Renal cortical epithelial cell (primary cell): ENCODE results near the gene PPP1R12B. TPM values are rescaled to one million over a fixed set of nuclear protein-coding genes. Genes with fewer than 3 reads are reported as not detected.

Experiments
- DNase-seq: peaks from one replicate; pipeline ENCODE4 v3.0.0-alpha.2; 2011; ENCODE audit warnings: low read depth
- total RNA-seq: library from RNA; depleted of rRNA; stranded (reverse); fragments of >200 nt; gene quantifications from 2 replicates; pipeline ENCODE4 v1.2.3, GENCODE V29; 2014

Gene PPP1R12B, protein sequence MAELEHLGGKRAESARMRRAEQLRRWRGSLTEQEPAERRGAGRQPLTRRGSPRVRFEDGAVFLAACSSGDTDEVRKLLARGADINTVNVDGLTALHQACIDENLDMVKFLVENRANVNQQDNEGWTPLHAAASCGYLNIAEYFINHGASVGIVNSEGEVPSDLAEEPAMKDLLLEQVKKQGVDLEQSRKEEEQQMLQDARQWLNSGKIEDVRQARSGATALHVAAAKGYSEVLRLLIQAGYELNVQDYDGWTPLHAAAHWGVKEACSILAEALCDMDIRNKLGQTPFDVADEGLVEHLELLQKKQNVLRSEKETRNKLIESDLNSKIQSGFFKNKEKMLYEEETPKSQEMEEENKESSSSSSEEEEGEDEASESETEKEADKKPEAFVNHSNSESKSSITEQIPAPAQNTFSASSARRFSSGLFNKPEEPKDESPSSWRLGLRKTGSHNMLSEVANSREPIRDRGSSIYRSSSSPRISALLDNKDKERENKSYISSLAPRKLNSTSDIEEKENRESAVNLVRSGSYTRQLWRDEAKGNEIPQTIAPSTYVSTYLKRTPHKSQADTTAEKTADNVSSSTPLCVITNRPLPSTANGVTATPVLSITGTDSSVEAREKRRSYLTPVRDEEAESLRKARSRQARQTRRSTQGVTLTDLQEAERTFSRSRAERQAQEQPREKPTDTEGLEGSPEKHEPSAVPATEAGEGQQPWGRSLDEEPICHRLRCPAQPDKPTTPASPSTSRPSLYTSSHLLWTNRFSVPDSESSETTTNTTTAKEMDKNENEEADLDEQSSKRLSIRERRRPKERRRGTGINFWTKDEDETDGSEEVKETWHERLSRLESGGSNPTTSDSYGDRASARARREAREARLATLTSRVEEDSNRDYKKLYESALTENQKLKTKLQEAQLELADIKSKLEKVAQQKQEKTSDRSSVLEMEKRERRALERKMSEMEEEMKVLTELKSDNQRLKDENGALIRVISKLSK
- total RNA-seq, result 9.0 and 20.1 TPM in 2 replicates

DNA sequence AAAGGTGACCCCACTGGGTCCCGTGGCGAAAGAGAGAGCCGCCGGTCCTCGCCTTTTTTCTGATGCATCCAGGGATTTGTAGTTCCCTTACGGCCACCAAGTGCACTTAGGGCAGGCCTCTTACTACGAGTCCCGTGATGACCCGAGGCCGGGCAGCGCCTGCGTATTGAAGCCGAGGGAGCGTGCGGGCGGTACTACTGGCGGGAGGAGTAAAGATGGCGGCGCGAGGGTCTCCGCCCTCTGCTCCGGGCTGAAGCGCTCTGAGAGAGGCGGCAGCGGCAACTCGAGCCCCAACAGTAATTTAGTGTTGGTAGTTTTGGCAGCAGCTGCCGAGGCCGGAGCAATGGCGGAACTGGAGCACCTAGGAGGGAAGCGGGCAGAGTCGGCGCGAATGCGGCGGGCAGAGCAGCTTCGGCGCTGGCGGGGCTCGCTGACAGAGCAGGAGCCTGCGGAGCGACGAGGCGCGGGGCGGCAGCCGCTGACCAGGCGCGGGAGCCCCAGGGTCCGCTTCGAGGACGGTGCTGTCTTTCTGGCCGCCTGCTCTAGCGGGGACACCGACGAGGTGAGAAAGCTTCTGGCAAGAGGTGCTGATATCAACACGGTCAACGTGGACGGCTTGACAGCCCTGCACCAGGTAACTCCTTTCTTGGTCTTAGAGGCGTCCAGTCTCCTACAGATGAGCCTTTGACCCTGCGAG, at the start of gene PPP1R12B:
PPP1R12B (plus strand) TSS at position 191 of the 697 bp plus-strand sequence; CDS start at position 344, 153 bp downstream.
- DNase-seq, result peak; percentile 98

DNA sequence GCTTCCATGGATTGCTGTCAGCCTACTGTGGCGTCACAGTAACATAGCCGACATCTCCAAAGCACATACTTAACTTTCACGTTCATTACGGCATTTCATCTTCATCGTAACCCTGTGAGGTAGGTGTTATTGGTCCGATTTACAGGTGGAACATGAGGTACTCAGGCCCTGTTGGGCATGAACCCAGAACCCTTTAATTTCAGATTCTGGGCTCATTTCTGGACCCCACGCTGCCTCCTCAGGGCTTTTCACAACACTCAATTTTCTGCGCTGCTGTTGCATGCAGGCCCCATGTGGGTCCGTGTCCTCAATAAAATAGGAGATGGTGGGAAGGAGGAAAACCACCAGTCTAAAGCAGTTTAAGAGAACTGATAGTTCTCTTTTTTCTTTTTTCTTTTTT, 46.3 kb upstream of the PPP1R12B start:
- DNase-seq, result no peak

DNA sequence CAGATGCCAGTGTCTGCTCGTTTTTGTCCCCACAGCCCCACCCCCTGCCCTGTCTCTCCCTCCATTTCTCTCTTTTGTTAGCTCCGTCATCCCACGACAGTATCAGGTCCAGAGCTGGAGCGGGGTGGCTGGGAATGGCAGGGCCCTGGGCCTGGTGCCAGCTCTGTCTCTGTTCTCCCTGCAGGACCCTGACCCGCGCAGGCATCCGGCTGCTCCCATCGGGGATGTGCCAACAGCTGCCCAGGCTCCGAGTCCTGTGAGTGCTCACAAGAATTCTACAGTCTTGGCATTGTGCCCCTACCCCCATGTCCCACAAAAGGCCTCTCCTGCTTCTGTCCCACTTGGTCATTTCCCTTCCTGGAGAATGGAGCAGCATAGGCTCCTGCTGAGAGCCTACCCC, 44.1 kb upstream of the PPP1R12B start:
- no peak for DNase-seq

DNA sequence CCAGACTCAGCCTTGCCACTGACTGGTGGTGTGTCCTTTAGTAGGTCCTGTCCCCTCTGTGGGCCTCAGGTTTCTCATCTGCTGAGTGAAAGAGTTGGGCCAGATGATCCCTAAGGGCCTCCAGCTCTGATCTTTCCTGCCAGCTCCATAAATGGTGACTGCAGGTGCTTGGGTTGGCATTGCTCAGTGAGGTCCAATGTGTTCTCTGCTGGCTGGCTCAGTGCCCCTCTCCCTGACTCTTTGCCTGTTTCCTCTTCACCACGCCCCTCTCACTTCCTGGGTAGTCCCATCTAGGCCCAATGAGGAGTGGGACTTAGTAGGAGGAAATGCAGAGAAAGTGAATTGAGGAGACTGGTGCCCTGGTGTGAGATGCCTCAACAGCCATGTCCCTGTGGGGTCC, 43.3 kb upstream of the PPP1R12B start:
- DNase-seq, result no peak

DNA sequence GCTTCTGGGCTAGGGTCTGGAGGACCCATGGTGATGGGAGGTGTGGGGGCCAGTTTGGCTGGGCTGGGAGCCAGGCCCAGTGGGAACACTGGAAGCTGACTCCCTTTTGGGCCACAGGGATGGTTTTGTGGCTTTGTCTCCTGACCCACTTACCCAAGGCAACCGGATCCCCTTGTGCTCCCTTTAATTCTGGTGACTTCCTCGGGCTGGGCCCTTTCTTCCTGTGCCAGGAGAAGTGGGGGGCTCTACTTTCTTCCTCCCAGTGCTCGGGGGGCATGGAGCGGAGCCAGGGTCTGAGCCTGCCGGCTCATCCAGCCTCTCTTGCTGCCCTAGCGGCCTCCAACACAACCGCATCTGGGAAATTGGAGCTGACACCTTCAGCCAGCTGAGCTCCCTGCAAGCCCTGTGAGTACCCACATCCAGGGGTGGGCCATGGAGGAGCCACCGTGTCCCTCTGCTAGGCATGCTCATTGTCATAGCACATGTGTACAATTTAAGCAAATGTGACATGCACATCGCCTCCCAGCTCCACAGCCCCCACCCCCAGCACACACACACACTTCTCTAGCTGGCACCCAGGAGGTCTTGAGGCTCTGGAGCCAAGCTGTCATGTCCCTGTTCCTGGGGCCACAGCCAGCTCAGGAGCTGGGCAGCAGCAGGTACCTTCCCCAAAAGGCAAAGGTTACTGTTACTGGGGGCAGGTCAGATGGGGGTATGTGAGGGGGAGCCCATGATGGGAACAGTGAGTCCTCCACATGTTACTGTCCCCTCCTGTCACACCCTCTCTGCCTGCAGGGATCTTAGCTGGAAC, 41.8 kb upstream of the PPP1R12B start:
- no peak for DNase-seq

DNA sequence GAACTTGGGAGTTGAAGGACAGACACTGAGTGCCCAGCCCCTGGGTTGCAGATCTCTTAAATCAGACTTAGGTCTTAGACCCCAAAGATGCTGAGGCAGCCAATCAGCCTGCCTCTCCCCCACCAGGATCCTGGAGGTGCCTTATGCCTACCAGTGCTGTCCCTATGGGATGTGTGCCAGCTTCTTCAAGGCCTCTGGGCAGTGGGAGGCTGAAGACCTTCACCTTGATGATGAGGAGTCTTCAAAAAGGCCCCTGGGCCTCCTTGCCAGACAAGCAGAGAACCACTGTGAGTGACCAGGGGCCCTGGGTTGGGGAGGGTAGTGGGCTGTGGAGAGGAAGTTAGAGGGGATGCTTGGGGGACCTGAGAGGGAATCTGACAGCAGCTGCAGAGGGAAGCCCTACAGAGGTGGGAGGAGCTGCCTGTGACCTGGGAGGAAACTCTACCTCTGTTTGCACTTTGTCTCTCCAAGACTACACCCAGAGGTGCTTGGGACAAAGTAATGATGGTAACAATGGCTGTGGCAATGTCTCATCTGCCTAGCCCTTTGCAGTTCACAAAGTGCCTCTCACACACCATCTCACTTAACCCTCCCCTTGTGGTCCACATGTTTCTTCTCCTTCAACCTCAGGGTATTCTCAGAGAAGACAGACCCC, 38.3 kb upstream of the PPP1R12B start:
- no peak for DNase-seq

DNA sequence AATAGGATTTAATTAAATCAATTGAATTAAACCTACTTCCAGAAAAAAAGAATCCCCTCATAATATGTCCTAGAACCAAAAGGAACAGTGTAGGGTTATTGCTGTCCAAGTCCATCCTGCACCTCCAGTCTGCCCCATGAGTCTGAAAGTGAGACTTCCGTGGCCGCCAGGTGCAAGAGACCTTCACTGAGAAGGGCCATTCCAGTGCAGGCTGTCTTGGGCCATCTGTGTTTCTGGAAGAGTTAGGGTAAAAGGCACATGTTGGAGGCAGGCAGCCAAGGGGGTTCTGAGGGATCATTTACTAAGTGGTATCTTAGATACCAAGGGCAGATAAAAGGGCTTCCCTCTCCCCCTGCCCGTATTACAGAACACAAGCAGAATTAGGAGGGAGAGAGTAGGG, 37.8 kb upstream of the PPP1R12B start:
- DNase-seq, result no peak

DNA sequence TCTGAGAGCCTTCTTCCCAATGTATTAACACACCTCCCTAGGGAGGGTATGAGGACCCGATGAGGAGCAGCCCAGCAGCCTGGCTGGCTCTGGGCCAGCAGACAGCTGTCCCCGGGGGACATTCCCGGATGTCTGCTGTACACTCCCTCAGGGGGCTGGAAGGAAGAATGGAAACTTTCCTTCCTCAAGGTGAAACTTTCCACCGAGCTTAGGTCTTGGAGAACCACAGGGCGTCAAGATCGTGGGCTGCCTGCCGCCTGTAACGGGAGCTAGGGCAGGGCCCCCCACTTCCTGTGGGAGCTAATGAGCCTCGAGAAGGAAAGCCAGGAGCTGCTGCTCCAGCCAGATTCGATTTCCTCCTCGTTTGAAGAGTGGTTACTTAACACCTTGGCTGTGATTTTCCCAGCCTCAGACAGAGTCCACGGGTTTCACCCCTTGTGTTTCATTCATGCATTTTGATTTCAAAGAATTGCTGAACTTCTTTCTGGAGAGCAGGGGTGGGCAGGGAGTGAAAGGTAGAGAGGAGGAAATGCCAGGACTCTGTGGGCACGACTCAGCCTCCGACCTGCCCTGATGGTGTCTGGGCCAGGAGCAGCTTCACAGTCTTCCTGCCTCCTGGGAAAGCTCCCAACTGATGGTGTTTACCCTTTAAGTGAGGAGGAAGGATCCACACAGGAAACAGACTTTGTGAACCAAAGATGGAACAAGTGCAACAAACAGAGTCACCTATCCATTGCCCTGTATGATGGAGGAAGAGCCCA, 36.4 kb upstream of the PPP1R12B start:
- peak; percentile 32 for DNase-seq

DNA sequence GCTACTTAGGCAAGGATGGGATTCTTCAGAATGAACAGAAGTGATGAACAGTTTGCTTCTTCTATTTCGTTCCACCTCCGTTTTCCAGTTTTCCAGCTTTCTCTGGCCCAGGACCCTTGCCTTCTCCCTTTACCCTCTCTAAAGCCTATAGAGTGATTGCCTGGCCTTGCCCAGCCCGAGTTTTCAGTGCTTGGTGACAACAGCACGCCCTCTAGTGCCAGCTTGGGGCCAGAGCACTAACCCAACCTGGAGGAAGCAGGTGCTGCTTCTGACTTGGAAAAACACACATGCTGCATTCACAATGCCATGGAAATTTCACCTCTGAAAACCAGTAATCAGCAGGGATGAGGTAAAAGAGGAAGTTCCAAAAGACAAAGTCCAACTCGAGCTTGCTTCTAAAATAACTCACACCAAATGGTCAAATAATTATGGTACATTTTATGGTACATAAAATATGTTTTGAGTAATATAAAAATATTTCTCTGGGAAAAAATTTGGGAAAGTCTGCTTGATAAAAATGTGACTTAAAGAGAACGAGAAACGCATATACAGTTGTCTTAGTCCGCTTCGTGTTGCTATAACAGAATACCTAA, 32.8 kb upstream of the PPP1R12B start:
- DNase-seq, result peak; percentile 61

DNA sequence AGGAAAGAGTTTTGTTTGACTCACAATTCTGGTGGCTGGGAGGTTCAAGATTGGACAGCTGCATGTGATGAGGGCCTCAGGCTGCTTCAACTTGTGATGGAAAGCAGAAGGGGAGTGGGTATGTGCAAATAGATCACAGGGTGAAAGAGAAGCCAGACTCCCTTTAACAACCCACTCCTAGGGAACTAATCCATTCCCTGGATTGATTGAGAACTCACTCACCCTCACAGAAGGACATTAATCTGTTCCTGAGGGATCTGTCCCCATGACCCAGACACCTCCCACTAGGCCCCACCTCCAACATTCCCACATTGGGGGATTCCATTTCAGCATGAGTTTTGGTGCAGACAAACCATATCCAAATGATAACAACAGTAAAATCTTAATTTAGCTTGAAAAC, 32.3 kb upstream of the PPP1R12B start:
- DNase-seq, result no peak

DNA sequence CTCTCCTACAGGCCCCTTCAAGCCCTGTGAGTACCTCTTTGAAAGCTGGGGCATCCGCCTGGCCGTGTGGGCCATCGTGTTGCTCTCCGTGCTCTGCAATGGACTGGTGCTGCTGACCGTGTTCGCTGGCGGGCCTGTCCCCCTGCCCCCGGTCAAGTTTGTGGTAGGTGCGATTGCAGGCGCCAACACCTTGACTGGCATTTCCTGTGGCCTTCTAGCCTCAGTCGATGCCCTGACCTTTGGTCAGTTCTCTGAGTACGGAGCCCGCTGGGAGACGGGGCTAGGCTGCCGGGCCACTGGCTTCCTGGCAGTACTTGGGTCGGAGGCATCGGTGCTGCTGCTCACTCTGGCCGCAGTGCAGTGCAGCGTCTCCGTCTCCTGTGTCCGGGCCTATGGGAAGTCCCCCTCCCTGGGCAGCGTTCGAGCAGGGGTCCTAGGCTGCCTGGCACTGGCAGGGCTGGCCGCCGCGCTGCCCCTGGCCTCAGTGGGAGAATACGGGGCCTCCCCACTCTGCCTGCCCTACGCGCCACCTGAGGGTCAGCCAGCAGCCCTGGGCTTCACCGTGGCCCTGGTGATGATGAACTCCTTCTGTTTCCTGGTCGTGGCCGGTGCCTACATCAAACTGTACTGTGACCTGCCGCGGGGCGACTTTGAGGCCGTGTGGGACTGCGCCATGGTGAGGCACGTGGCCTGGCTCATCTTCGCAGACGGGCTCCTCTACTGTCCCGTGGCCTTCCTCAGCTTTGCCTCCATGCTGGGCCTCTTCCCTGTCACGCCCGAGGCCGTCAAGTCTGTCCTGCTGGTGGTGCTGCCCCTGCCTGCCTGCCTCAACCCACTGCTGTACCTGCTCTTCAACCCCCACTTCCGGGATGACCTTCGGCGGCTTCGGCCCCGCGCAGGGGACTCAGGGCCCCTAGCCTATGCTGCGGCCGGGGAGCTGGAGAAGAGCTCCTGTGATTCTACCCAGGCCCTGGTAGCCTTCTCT, 30.3 kb upstream of the PPP1R12B start:
- DNase-seq, result no peak

DNA sequence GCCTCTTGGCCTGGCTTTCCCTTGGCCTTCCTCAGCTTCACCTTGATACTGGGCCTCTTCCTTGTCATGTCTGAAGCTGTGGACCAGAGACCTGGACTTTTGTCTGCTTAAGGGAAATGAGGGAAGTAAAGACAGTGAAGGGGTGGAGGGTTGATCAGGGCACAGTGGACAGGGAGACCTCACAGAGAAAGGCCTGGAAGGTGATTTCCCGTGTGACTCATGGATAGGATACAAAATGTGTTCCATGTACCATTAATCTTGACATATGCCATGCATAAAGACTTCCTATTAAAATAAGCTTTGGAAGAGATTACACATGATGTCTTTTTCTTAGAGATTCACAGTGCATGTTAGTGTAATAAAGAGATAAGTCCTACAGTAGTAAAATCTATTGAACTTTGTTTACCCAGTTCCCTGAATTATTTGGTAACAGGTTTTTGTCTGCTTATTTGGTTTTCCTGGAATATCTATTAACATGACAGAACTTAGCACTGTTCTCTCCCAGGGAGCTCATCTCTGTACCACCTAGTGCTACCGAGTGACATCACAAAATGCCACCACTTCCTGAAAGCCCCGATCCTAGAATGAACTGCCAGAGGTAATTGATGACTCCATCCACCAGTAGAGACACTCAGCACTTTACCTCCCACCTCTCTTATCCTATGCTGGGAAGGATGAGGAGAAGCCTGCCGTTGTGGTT, 29.0 kb upstream of the PPP1R12B start:
- peak; percentile 7 for DNase-seq

DNA sequence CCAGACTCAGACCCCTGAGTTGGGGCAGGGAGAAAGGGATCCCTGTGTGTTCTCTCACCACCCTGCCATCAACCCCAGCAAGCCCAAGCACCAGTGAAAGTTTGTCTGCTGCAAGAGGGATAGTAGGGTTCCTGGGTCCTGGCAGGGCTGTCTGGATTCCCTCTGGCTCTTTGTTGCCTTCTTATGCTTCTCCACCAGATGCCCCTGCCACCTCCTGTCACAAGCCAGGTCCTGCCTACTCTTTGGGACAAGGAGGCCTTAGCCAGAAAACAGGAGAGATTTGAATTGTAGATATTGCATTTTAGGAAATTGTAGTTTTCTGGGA, 28.5 kb upstream of the PPP1R12B start:
- DNase-seq, result no peak

DNA sequence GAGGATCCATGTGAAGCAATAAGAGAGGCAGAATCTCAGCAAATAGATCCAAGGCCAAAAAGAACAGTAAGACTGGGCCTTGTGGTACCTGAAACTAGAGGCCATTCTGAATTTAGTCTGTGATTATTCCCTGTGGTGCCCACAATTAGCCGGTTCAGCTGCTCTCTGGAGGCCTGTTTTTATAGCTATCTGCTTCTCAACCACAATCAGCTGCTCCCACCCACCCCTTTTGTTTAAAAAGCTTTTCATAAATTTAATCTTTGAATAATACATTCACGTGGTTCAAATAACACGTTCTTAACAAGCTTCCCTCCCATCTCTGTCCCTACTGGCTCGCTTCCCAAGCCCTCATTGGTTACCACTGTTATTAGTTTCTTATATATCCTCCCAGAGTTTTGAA, 24.8 kb upstream of the PPP1R12B start:
- no peak for DNase-seq

DNA sequence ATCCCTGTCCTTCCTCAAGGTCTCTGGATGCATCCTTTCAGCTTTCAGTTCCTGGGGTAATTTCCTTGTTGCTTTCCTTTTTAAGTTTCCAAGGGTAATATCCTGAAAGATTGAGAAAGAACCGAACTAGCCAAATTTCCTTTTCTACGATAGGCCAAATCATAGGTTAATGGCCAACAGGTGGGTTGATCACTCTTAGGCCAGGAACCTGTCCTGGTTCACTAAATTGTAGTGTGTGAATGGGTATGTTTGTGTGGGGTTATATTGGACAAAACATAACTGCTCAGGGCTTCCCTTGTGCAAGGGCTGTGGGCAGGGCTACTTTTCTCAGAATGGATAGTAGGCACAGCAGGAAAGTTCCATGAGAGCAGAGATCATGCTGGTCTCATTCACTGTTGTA, 23.9 kb upstream of the PPP1R12B start:
- no peak for DNase-seq

DNA sequence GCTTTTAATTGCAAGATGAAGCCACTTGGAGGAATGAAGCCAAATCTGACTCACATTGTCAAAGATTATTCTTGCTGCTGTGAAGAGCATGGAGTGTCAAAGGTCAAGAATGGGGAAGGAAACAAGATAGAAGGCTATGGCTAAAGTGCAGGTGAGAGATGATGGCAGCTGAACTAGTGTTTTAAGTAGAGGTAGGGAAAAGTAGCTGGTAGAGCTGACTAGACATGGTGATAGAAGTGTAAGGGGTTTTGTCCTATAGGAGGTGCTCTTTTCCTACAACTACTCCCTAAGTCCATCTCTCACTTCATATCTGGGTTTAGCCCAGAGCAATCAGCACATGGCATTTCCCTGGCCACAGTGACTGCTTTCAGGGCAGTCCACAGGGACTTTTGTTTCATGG, 18.6 kb upstream of the PPP1R12B start:
- DNase-seq, result peak; percentile 13

DNA sequence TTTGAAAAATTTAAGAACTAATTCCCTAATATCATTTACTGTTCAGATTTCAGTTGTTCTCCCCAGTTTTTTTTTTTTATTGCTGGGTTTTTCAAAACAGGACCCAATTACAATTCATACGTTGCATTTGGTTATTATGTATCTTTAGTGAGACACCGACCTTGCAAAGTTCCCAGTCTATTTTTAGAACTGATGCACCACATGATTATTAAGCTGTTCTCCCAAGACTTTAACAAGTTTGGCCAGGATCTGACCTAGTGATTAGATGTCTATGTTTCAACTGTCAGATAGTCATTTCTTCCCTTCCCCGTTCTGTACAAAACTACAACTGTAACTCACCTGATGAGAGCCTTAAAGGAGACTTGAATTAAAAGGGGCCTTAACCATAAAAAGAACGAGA, 14.6 kb upstream of the PPP1R12B start:
- no peak for DNase-seq
